ENCODE measurements around the gene MIPEP.

- TF ChIP-seq CTCF (IDR thresholded peaks at IDR 0.05; ENCODE audit: low read length) (no peak), EZH2 (IDR thresholded peaks at IDR 0.05; ENCODE audit: borderline replicate concordance, low read length) (no peak)
Measured at GRCh38 chr13:23686948-23687347, 202.3 kb downstream of the MIPEP start.

All from OCI-LY1 (cell line).